Left lung (tissue), 10 donors: ENCODE data around the gene ELMO2. TPM values are rescaled to one million over a fixed set of nuclear protein-coding genes. Genes with fewer than 3 reads are reported as not detected.

Source experiments
- ATAC-seq: fragments of 200-7000 bp; cut with Tn5 transposase; one replicate; pipeline ENCODE4 v1.9.1; 2020; ENCODE audit warnings: moderate library complexity
- DNase-seq, 4 donors: peaks; one replicate each; pipeline ENCODE4 v3.0.0-alpha.2; 2013 to 2020
- H3K27ac ChIP-seq, 2 donors: fragments of 200-600 bp; sonication (generic) in 1 of 2; one replicate each; pipeline versions ENCODE4 v1.5.0 to v1.8.0; 2020 to 2021
- H3K27me3 ChIP-seq, 2 donors: fragments of 200-600 bp; sonication (generic) in 1 of 2; one replicate each; pipeline versions ENCODE4 v1.5.0 to v1.8.0; 2020 to 2021
- H3K36me3 ChIP-seq, 2 donors: fragments of 200-600 bp; sonication (generic) in 1 of 2; one replicate each; pipeline versions ENCODE4 v1.5.0 to v1.8.0; 2020 to 2021
- H3K4me1 ChIP-seq, 2 donors: fragments of 200-600 bp; one replicate each; pipeline ENCODE4 v1.8.0; 2021
- H3K4me3 ChIP-seq, 2 donors: fragments of 200-600 bp; sonication (generic) in 1 of 2; one replicate each; pipeline versions ENCODE4 v1.5.0 to v1.8.0; 2020 to 2021; ENCODE audit warnings: mild to moderate bottlenecking in 1 of 2
- H3K9me3 ChIP-seq, 2 donors: fragments of 200-600 bp; sonication (generic) in 1 of 2; one replicate each; pipeline versions ENCODE4 v1.5.0 to v1.8.0; 2020 to 2021
- intact Hi-C, 2 donors: fragments of 100-400 bp; cut with DNase I; formaldehyde crosslinking; loops; one replicate each; pipeline versions ENCODE4 v1.11.2 to v1.14.2; 2022
- polyA plus RNA-seq, 6 donors: library from polyadenylated mRNA; unstranded; fragments of 120-200 nt; gene quantifications; one replicate each; pipeline ENCODE4 v1.2.1, GENCODE V29; 2013; ENCODE audit not compliant: insufficient read length in 6 of 6
- total RNA-seq, 2 donors: library from RNA; stranded (reverse); fragmentation: NEBNext Ultra II Directional; extraction: Animal tissue kit (Norgen Biotek cat#: 25700); gene quantifications; one replicate each; pipeline ENCODE4 v1.2.1, GENCODE V29; 2021
- TF ChIP-seq, protein P1 (sequence below), 2 donors: fragments of 200-600 bp; sonication (generic) in 1 of 2; IDR thresholded peaks; one replicate each; pipeline versions ENCODE4 v1.5.0 to v1.8.0; 2021; ENCODE audit warnings: antibody characterized with exemption in 2 of 2
- donor health status: DM: no; HTN: yes; CAD: no.
- donor health status: DM: no; HTN: no; CAD: no.

ELMO2 gene
- total and polyA plus RNA-seq, 8 donors: 56.2 to 79.1 (median 60.5) TPM

DNA sequence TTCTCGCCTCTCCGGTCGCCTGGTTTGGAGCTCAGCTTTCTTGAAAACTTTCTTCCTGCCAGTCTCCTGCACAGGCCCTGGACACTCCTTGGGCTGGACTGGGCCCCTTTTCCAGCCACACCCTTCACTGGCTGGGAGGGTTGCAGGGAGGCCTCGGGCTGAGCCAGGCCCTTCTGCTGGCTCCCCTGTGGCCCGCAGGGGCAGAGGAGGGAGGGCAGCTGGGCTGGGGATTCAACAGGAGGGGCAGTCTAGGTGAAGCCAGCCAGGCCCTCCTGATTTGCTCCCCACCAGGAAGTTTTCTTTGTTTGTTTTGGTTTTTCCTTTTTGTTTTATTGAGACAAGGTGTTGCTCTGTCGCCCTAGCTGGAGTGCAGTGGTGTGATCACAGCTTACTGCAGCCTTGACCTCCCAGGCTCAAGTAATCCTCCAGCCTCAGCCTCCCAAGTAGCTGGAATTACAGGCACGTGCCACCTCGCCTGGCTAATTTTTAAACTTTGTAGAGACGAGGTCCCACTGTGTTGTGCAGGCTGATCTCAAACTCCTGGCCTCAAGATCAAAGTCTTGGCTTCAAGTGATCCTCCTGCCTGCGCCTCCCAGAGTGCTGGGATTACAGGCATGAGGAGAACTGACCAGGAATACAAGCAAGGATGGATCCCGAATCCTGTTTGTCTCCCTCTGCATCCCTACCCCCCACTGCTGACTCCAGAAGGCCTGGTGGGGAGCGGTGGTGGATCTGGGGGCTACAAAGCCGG, 74.6 kb downstream of the ELMO2 start:
- Histone ChIP-seq H3K36me3 (no peaks in the 10 kb centered on the region), H3K4me1 (no peaks in the 10 kb centered on the region), H3K27ac (no peak overlapping the region), H3K27me3 (peaks cover 8 to 100% of the 10 kb centered on the region in 2 donors), H3K4me3 (no peak overlapping the region), H3K9me3 (no peaks in the 10 kb centered on the region)
- intact Hi-C loops: no loop called here
- TF ChIP-seq, protein P1, sequence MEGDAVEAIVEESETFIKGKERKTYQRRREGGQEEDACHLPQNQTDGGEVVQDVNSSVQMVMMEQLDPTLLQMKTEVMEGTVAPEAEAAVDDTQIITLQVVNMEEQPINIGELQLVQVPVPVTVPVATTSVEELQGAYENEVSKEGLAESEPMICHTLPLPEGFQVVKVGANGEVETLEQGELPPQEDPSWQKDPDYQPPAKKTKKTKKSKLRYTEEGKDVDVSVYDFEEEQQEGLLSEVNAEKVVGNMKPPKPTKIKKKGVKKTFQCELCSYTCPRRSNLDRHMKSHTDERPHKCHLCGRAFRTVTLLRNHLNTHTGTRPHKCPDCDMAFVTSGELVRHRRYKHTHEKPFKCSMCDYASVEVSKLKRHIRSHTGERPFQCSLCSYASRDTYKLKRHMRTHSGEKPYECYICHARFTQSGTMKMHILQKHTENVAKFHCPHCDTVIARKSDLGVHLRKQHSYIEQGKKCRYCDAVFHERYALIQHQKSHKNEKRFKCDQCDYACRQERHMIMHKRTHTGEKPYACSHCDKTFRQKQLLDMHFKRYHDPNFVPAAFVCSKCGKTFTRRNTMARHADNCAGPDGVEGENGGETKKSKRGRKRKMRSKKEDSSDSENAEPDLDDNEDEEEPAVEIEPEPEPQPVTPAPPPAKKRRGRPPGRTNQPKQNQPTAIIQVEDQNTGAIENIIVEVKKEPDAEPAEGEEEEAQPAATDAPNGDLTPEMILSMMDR (IDR thresholded peaks at IDR 0.05): no peak
- DNase-seq (no peak), ATAC-seq (no peak)

DNA sequence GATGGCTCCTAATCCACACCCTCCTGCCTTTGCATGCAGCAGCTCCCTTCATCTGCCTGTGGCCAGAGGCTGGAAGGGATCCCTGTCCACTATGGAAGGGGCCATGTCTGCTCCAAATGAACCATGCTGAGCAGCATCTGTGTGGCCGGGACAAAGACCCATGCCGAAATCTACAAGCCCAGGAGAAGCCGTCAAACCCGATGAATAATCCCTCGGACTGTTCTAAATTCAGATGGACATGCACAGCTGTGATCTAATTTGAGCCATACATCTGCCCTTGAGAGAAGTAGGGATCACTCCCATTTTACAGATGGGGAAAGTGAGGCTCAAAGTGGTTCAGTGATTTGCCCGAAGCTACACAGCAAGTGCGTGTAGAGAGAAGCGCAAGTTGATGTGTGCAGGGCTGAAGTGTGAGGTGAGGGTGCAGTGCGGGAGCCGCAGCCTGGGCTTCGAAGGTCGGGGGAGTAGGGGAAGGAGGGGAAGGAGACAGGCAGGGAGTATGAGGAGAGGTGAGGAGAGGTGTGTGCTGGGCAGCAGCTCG, 75.5 kb downstream of the ELMO2 start:
- no peak overlapping the region for H3K4me3 ChIP-seq
- TF ChIP-seq, protein P1 (IDR thresholded peaks at IDR 0.05): no peak
- DNase-seq: no peak
- H3K27me3 ChIP-seq: peaks cover 8 to 100% of the 10 kb centered on the region in 2 donors
- H3K36me3 ChIP-seq: no peaks in the 10 kb centered on the region
- no peak overlapping the region for H3K27ac ChIP-seq
- no peaks in the 10 kb centered on the region for H3K9me3 ChIP-seq
- no peaks in the 10 kb centered on the region for H3K4me1 ChIP-seq
- no peak for ATAC-seq
- intact Hi-C loops: no loop called here

DNA sequence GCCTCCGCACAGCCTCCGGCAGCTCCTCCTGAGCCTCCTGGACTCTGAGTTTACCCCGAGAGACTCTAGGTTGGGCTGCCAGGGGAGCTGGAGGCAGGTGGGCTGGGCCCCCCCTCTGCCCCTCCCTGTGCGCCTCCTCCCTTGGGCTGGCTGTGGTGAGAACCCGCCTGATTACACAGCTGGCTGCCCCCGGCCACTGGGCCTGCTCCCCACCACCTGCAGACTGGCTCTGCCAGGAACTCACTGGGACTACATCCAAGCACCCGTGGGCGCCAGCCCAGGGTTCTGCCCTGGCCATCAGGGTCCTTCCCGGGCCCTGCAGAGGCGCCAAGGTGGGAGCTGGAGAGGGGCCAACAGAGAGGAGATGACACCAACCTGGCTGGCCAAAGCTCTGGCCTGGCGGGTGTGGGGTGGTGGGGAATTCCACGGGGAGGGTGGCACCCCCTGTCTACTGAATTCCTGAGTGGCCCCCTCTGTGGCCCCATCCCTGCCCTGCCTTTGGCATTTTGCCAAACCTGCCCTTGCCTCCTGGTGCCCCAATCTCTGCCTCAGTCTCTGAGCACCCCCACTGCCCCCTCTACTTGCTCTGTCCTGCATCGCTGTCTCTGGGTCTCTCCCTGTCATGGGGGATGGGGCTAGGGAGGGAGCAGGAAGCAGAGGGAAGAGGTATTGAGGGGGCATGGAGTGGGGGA, 76.2 kb downstream of the ELMO2 start:
- no peaks in the 10 kb centered on the region for H3K4me1 ChIP-seq
- DNase-seq (no peak), ATAC-seq (no peak)
- no peaks in the 10 kb centered on the region for H3K36me3 ChIP-seq
- H3K9me3 ChIP-seq: no peaks in the 10 kb centered on the region
- TF ChIP-seq, protein P1 (IDR thresholded peaks at IDR 0.05): no peak
- peaks cover 8 to 97% of the 10 kb centered on the region in 2 donors for H3K27me3 ChIP-seq
- H3K4me3 ChIP-seq: no peak overlapping the region
- intact Hi-C loops: no loop called here
- no peak overlapping the region for H3K27ac ChIP-seq

DNA sequence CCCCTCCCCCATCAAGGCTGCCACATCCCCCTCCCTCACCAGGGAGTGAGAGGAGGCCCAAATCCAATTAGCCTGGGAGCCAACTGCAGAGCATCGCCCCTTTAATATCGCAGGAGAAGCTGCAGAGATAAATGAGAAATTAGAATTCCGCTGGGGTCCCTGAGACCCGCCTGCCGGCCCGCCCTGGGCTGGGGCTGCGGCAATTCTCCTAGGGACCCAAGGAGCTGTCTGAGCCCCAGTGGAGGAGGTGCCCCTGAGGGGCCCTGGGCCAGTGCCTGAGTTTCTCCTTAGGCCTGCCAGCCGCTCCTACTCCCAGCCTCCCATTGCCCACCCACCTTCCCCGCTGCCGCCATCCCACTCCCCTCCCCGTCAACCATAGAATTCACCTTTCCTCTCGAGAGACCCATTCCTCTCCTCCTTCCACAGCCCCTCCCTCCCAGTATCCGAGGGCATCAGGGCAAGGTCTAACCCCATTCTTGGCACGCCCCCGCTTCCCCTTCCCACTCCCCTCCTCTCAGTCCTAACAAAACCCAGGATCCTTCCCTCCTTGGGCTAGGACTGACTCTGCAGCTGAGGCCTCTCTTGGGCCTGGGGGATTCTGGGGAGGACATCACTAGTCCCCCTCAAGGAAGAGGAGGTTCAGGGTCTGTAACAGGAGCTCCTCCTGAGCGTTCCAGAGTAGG, 78.1 kb downstream of the ELMO2 start:
- TF ChIP-seq, protein P1 (IDR thresholded peaks at IDR 0.05): no peak
- Histone ChIP-seq H3K4me1 (no peaks in the 10 kb centered on the region), H3K27me3 (peaks cover 0 to 97% of the 10 kb centered on the region in 2 donors), H3K27ac (no peak overlapping the region), H3K36me3 (no peaks in the 10 kb centered on the region), H3K4me3 (no peak overlapping the region), H3K9me3 (no peaks in the 10 kb centered on the region)
- intact Hi-C loops: no loop called here
- ATAC-seq: no peak
- no peak for DNase-seq

DNA sequence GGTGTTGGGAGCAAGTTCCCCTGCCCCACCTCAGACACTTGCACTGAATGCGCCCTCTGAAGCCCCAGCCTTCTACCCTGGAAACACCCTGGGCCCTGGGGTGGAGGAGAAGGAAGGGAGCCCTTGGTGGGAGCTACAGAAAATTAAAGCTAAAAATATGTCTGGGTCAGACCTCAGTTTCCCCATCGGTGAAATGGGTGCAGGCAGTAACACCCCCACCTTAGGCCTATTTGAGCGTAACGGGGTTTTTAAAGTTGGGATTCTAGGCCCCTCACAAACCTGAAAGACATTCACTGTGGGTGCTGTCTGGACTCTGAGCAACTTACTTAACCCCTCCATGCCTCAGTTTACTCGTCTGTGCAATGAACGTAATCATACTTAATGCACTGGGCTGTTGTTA, 78.9 kb downstream of the ELMO2 start:
- Histone ChIP-seq H3K27me3 (peaks cover 0 to 97% of the 10 kb centered on the region in 2 donors), H3K4me1 (no peaks in the 10 kb centered on the region), H3K27ac (no peak overlapping the region), H3K36me3 (no peaks in the 10 kb centered on the region), H3K9me3 (no peaks in the 10 kb centered on the region), H3K4me3 (no peak overlapping the region)
- intact Hi-C loops: no loop called here
- no peak for DNase-seq
- ATAC-seq: no peak
- TF ChIP-seq, protein P1 (IDR thresholded peaks at IDR 0.05): no peak
